NCI-H2081 (cell line): Measurements from ENCODE around the gene LY6G5C.
A peak's percentile ranks its signal among the peaks of the same experiment; 100 is the strongest.

Experiments
- DNase-seq, 2 experiments: peaks; one replicate each; lab custom pipeline; 2025; lab: John Stamatoyannopoulos, UW

LY6G5C gene

DNA sequence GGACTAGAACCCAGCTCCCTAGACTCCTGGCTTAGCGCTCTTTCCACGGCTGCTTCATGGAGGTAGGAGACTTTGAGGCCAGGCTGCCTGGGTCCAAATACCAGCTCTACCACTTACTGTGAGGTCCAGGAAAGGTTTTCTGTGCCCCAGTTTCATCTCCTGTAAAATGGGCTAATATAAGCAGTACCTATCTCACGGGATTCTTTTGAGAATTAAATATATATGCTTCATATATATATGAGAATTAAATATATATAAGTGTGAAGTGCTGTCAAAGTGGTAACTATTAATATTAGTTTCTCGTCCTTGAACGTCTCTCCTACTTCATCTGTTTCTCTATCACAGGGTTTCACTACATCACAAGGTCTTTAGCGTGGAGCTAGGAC lies 10.2 kb upstream of the LY6G5C start:
- DNase-seq, result no peak

GRCh38 chr6:31690231-31691077 lies 9.6 kb upstream of the LY6G5C start:
- DNase-seq, result no peak

DNA sequence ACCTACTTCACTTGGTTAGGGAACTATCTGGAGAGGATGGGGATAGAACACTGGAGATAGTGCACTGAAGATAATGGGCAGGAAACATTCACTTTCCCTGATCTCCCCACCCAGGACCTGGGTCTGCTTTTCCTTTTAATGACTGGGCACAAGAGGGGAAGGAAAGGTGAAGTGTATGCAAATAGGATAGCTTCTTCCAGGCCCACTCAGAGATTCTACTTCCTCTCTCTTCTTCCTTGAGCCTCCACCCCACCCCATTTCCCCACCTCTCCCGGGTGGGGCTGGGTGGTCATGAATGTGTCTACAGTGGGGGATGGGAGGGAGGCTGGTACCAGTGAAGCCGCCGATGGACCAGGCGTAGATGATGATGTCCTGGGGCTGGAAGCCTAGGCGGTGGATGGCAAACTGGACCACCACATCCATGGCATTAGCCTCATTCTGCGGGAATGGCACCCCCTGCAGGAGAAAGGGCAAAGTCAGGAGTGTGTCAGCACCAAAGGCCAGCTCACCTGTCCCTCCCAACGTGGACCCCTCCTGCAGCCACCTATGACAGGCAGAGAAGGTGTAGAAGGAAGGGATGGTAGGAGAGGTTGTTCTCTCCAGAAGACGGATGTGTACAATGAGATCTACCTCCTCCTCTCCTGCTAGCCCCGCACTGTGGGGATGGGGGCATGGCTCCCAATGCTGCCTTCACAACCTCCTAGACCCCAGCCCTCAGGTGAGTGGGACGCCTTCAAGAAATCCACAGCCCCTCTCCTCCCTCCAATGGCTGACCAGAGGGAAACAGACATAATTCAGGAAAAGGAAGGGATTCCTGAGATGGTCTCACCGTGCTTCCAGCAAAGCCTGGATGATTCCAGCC lies 8.6 kb upstream of the LY6G5C start:
- DNase-seq, result no peak

DNA sequence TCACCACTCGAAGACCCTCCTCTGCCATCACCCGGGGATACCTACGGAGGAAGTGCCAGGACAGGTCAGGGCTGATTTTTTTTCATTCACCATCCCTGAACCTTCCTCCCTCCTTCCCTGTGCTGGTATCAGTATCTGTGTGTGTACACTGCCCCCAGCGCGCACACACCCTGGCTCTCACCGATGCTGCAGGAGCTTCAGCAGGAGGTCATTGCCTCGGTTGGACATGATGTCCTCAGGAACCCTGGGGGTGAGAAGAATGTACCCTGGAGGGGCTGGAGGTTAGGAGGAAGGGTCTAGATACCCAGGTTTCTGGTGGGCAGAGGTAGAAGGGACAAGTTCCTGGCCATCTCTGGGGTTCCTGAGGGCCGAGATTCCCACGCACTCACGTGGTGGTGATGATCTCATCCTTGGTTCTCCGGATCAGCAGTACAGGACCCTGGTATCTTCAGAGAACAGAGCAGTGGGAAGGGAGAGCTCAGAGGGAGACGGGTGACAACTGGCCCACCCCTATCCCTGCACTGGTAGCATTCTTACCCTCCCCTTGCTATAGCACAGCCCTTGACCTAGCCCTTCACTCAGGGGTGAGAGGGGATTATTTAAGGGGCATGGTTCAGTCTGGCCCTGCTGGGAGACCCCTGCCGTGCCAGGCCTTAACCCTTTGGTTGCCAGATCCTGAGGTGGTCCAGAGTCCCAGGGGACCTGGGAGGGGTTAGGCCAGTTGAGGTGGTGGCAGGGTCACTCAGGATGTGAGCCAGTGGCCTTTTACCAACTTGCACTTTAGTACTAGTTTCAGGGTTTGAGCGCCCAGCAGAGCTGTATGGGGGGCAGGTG lies 7.2 kb upstream of the LY6G5C start:
- DNase-seq, result no peak

GRCh38 chr6:31687321-31687720 lies 6.5 kb upstream of the LY6G5C start:
- no peak for DNase-seq

- no peak for DNase-seq
Measured at GRCh38 chr6:31686483-31686882, 5.6 kb upstream of the LY6G5C start.

DNA sequence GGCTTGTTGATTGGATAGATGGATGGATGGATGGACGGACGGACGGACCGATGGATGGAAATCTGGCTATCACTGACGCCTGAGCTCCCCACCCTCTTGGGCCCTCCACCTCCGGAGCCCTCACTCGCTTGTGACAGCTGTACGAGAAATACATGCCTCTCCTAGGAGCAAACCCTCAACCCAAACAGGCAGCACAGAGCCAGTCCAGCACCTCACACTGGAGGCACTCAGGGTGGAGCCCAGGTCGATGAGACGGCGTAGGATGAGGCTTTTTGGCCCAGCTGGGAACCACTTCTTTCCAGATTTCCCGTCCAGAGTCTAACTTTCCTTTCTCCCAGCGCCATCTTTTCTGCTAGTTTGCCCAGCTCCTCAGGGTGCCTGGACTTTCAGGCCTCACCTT lies 2.7 kb upstream of the LY6G5C start:
- no peak for DNase-seq

DNA sequence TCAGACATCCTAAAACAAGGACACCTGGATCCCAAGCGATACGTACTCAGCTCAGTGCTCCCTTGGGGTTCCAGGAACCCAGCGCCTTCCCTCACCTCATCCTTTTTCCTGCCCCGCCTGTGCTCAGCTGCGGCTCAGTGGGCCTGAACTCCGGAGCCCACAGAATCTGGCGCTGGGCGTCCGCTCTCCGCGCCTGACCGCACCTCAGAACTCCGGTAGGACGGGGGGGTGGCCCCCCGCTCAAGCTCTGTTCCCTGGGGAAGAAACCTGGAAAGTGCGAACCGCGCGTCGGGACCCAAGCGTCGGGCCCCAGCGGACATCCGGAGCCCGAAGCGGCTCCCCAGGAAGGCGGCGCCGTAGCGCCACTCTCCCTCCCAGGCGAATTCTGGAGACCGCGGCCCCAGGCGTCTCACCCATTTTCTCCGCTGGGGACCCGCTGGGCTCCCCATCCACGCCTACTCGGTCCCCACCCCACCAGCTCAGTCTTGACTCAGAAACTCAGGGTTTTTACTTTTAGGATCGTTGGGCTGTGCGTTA lies 336 bp upstream of the LY6G5C start:
- DNase-seq, result peak; percentile 28 to 56

GRCh38 chr6:31677955-31678354 lies 2.9 kb downstream of the LY6G5C start:
- no peak for DNase-seq

- no peak for DNase-seq
Measured at GRCh38 chr6:31676904-31677303, 4.0 kb downstream of the LY6G5C start.

- no peak for DNase-seq
Measured at GRCh38 chr6:31676322-31676903, 4.5 kb downstream of the LY6G5C start.

GRCh38 chr6:31669676-31670075 lies 11.2 kb downstream of the LY6G5C start, which contains the start of gene LY6G5B:
LY6G5B (plus strand) TSS chr6:31669976; CDS start chr6:31670951, 975 bp downstream.
- no peak for DNase-seq

DNA sequence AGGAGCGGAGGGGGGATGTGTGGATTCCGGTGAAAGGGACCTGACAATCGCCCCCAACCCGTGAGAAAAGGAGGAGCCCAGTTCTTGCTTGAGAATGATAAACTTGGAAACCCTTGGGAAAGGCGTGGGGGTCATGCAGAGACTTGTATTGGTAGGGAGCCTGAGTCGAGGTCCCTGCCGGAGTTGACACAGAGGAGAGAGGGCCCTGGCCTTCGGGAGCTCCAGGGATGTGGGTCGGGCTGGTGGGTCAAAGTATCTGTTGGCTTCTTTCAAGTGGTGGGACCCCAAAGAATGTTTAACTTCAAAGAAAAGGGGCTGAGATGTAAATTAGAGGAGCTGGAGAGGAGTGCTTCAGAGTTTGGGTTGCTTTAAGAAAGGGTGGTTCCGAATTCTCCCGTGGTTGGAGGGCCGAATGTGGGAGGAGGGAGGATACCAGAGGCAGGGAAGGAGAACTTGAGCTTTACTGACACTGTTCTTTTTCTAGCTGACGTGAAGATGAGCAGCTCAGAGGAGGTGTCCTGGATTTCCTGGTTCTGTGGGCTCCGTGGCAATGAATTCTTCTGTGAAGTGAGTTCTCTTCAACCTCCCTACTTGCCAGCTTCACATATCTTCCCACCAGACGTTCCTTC lies 14.4 kb downstream of the LY6G5C start:
- DNase-seq, result no peak

DNA sequence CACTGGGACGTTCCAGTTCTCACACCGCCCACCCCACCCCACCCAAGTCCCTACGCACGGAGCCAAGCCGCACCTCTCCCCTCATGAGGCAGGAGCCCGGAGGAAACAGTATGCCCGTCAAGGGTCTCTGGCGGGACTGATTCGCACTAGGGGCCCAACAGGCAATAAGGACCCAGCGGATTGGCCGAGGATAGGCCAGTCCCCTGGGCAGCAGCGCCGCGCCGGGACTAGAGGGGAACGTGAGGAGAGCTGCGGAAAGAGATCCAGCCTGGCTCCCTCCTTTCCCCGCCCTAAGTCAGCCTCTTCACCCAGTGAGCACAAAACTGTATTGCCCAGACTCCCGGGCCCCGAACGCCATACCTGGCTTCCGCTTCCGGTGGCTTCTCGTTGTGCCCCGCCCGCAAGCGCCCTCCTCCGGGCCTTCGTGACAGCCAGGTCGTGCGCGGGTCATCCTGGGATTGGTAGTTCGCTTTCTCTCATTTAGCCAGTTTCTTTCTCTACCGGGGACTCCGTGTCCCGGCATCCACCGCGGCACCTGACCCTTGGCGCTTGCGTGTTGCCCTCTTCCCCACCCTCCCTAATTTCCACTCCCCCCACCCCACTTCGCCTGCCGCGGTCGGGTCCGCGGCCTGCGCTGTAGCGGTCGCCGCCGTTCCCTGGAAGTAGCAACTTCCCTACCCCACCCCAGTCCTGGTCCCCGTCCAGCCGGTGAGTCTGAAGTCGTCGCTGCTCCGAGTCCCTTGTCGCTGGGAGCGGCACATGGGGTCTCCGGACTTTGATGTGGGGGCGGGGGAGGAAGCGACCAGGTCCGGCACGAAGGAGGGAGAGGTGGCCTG lies 15.1 kb downstream of the LY6G5C start, which contains the start of gene CSNK2B:
Gene CSNK2B (plus strand): TSS at position 580 of the 836 bp plus-strand sequence. CDS start 752 bp downstream, outside the sequence.
- DNase-seq, result peak; percentile 97 to 98

DNA sequence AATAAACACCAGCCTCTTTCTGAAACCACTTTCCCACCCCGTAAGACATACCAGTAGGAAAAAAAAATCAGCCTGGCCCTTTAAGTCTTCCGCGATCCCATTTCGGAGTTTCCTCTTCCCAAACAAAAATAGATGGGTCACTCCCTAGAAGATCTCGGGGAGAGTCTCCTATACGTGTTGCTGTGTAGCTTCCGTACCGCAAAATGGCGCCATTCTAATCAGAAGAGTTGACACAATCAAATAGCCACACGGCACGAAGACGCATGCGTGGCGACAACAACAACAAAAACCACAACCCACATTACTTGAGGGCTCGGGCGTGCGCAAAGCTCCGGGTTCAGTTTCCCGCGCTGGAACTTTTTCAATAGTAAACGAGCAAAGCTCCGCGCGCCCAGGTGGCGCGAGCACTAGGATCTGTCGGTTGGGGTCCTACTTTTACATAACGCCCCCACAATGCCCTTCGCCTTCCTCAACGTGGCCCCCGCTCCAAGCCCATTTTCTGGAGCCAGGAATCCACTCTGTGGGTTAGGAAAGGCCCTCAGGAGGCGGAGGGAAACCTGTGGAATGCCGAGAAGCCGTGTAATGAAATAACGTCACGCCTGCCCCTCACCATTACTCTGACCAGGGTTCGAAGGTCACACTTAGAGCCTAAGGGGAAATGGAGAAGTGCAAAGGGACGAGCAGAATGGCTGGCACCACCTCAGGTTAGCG lies 15.9 kb downstream of the LY6G5C start, which contains the start of gene GPANK1:
Gene GPANK1 (minus strand): TSS at position 208 of the 711 bp plus-strand sequence. CDS start 519 bp downstream, outside the sequence.
- peak; percentile 82 to 95 for DNase-seq

DNA sequence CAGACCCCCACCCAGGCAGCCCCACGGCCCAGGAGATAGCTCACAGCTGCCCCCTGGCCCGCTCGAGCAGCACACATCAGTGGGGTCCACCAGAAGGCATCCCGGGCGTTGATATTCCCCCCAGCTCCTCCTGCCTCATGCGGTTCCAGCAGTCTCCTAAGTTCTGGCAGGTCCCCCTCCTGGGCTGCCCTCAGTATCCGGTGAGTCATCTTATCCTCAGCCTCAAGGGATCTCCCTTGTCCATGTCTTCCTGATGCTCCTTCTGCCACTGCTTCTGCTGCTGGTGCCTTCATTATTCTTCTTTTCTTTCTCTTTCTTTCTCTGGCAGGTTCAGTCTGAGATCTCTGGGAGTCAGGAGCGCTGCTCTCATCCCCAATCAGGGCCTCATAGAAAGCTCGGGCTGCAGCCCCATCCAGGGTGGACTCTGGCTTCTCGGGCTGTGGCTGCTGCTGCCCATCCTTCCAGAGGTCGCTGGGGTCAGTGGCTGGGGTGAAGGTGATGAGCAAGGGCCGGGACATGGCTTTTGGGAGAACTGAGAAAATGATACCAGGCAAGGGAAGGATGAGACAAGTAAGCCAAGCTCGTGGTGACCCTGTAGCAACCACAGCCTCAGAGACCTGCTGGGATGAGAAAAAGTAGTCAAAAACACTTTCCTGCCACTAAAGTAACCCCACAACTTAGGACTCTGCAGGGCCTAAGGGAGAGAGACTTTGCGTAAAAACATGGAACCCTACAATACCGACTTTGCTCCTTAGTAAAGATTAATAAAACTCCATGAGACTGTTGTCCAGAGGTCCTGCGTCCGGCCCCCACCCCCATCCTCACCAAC lies 16.7 kb downstream of the LY6G5C start:
- peak in 1 of 2 experiments; percentile 29 for DNase-seq

DNA sequence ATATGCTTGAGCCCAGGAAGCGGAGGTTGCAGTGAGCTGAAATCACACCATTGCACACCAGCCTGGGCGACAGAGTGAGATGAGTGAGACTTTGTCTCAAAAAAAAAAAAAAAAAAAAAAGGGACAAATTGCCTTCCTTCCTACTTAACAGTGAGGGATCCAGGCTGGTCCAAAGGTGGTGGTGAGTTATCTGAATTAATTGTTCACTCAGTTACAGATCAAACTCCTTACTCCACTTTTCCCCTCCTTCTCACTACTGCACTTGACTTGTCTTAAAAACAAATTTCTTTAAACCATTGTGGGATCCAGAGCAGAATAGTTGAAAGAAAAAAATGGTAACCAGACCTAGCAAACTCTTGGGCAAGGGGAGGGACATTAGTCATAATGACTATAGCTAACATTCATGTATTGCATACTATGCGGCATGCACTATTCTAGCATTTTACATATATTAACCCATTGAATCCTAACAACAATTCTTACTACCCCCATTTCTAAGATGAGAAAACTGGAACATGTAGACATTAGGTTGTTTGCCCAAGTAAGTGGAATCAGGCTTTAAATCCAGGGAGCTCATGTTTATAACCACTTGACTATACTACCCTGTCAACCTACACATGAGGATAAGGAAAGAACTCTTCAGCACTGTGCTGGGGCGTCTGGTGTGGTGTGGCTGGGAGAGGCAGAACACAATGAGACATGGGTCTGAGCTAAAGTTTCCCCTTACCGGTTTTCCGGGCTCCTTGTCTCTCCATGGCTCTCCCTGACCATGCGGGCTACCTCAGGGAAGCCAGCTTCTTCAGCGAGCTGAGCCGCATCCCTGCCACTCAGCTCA lies 17.5 kb downstream of the LY6G5C start:
- DNase-seq, result no peak
